Neural crest cell (in vitro differentiated cells): ENCODE data around the gene LLPH. TPM values are rescaled to one million over a fixed set of nuclear protein-coding genes. Genes with fewer than 3 reads are reported as not detected.

Source experiments
- DNase-seq: peaks from one replicate; pipeline ENCODE4 v3.0.0; 2021; ENCODE audit warnings: low read depth, mixed read lengths, low spot score
- H3K27ac Mint-ChIP-seq: one replicate; pipeline ENCODE4 v1.8.0; 2021; ENCODE audit warnings: mild to moderate bottlenecking, mixed read lengths; ENCODE audit not compliant: unreplicated experiment
- H3K27me3 Mint-ChIP-seq: 2 replicates; pipeline ENCODE4 v1.8.0; 2021; ENCODE audit warnings: low read depth, mild to moderate bottlenecking, mixed read lengths
- H3K36me3 Mint-ChIP-seq: 2 replicates; pipeline ENCODE4 v1.8.0; 2021; ENCODE audit warnings: low read depth, mild to moderate bottlenecking, mixed read lengths
- H3K4me1 Mint-ChIP-seq: 2 replicates; pipeline ENCODE4 v1.8.0; 2021; ENCODE audit warnings: mixed read lengths
- H3K4me3 Mint-ChIP-seq: one replicate; pipeline ENCODE4 v1.8.0; 2021; ENCODE audit warnings: mild to moderate bottlenecking, mixed read lengths
- H3K9me3 Mint-ChIP-seq: 2 replicates; pipeline ENCODE4 v1.8.0; 2021; ENCODE audit warnings: mixed read lengths
- CTCF ChIP-seq: fragments of 200-600 bp; sonication (generic); conservative IDR thresholded peaks from 2 replicates; pipeline ENCODE4 v1.5.0; 2021; ENCODE audit warnings: antibody characterized with exemption, mild to moderate bottlenecking
- total RNA-seq: library from RNA; stranded (reverse); gene quantifications from 2 replicates; pipeline ENCODE4 v1.2.1, GENCODE V29; 2021

LLPH gene
- total RNA-seq, 1 donor from 2014 or later = 26.2 TPM

DNA sequence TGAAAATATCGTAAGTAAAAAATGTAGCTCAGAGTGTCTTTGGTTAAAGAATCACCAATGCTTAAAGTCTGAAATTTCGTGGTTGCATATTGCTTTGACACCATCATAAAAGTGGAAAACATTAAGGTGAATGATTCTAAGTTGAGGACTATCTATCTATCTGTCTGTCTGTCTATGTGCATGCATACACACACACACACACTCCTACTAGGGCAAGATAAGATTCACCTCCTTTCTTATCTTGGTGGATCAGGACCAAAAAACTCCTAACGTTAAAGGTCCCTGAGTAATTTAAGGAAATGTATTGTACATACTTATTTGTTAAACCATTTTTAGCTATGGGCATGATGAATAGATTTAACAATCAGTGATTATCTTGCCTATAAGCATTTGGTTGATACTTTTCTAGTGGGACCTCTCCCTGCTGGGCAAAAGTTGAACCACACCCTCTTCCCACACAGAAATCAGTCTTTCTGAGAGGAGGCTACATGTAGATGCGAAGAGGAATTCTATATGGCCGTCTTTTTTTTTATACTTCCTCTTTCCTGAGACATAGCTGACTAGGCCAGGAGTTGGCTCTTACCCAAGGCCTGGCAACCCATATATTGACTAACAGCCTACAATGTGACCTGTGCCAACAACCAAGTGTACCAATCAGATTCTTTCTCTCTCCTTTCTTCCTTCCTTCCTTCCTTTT is 19.3 kb upstream of the LLPH start:
- no peak overlapping the region for H3K27ac Mint-ChIP-seq
- H3K4me3 Mint-ChIP-seq = no peak overlapping the region
- TF ChIP-seq CTCF = peak; percentile 43
- no peaks in the 10 kb centered on the region for H3K27me3 Mint-ChIP-seq
- H3K9me3 Mint-ChIP-seq = no peaks in the 10 kb centered on the region
- H3K4me1 Mint-ChIP-seq = peaks cover 4% of the 10 kb centered on the region
- DNase-seq = no peak
- peaks cover 2% of the 10 kb centered on the region for H3K36me3 Mint-ChIP-seq

DNA sequence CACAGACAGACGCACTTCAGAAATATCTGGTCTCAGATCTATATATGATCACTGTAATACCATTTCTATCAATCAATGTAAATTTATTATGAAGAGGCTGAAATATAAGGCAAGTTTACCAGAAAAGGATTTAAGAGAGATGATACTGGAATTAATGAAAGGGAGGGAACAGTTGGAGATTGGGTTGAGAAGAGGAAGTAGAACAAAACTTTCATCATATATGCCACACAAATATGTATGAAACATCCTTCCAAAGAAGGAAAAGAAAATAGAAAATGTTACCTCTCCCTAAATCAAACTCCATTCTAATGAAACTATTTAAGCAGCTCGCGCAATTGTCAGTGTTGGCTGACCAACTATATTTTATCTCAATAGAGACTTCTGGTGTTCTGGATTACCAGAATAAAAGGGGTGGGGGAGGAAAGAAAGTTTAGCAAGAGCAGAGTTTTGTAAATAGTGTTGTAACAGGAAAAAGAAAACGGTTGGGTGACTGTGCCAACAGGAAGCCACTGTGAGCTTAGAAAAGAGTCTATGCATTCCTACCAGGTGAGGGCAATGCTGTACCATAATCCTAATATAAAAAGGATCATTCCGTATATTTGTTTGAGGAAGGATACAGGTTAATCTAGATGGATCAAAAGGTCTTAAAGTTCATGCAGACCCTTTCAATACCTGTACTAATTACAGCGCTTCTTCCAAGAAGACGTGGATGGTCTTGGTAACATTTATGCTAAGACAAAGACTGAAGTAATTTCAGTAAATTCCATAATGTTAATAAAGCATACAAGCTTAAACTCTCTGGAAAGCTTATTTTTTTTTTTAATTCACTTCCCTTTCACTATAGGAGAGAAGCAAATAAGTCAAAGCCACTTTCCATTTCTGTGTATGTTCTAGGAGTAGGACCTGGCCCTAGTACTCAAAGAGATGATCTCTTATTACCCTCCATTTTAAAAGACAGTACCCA is 14.5 kb upstream of the LLPH start:
- Mint-ChIP-seq H3K9me3 (peaks cover 14% of the 10 kb centered on the region), H3K4me1 (peaks cover 4% of the 10 kb centered on the region), H3K36me3 (peaks cover 26% of the 10 kb centered on the region), H3K27me3 (no peaks in the 10 kb centered on the region), H3K27ac (no peak overlapping the region), H3K4me3 (no peak overlapping the region)
- peak; percentile 75 for TF ChIP-seq CTCF
- DNase-seq = no peak

GRCh38 chr12:66143868-66144267 is 13.3 kb upstream of the LLPH start:
- Mint-ChIP-seq H3K27me3 (no peaks in the 10 kb centered on the region), H3K36me3 (peaks cover 32% of the 10 kb centered on the region), H3K4me1 (peaks cover 4% of the 10 kb centered on the region), H3K9me3 (peaks cover 16% of the 10 kb centered on the region), H3K27ac (no peak overlapping the region), H3K4me3 (no peak overlapping the region)
- no peak for TF ChIP-seq CTCF
- no peak for DNase-seq

- no peak for TF ChIP-seq CTCF
- Mint-ChIP-seq H3K27ac (no peak overlapping the region), H3K4me1 (peaks cover 4% of the 10 kb centered on the region), H3K27me3 (no peaks in the 10 kb centered on the region), H3K36me3 (peaks cover 33% of the 10 kb centered on the region), H3K9me3 (peaks cover 16% of the 10 kb centered on the region), H3K4me3 (no peak overlapping the region)
- no peak for DNase-seq
These were observed 12.3 kb upstream of the LLPH start for GRCh38 chr12:66142826-66143225.

- H3K4me1 Mint-ChIP-seq = peaks cover 4% of the 10 kb centered on the region
- DNase-seq = no peak
- no peak for TF ChIP-seq CTCF
- H3K27me3 Mint-ChIP-seq = no peaks in the 10 kb centered on the region
- H3K9me3 Mint-ChIP-seq = peaks cover 17% of the 10 kb centered on the region
- H3K36me3 Mint-ChIP-seq = peaks cover 43% of the 10 kb centered on the region
- no peak overlapping the region for H3K4me3 Mint-ChIP-seq
- H3K27ac Mint-ChIP-seq = no peak overlapping the region
These were observed 10.7 kb upstream of the LLPH start for GRCh38 chr12:66141299-66141698.
